ENCODE results near the gene P2RX6.
"Not testable (repeated sequence)": the region's sequence is repeated elsewhere in the genome, so short reads cannot be mapped to it uniquely, and the experiment has no call there.

The P2RX6 gene

DNA sequence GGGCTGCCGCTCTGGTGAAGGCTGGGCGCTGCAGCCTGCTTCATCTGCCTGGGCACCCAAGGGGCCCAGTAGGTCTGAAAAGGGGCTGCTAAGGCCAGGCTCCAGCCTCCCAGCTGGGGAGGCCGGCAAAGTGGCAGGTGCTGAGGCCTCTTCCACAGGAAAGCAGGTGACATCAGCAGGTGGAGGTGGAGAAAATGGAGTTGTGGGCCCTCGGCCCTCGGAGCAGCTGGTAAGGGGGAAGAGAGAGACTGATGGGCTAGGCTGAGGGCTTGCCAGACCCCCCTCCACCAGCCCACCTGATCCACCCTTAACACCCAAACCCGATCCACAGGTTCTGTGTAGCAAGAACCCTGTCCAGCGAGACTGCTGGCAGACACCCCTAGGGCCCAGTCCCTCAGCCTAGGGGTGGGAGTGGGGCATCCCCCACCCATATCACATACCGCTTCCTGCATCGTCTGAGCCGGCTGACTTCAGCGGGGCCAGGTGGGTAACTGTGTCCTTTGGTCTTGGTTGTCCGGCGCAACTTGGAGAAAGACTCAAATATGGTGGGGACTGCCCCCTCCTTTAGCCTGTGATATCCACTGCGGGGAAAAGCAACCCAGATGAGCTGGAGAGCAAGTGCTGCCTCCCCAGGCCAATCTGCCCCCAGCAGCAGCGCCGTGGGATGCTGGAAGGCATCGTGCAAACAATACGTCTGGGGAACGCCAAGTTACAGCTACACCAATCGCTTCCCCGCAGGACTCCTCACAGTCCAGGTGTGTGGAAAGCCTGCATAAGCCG lies 14.6 kb upstream of the P2RX6 start:
- TF ChIP-seq CTCF (IDR thresholded peaks at IDR 0.05; ENCODE audit: insufficient read depth, low read depth, low read length, missing control alignments) = no peak
- peak; percentile 19 for DNase-seq (ENCODE audit: low read depth)
- H3K4me3 ChIP-seq (ENCODE audit: low read length) = peak overlapping the region; percentile 82

DNA sequence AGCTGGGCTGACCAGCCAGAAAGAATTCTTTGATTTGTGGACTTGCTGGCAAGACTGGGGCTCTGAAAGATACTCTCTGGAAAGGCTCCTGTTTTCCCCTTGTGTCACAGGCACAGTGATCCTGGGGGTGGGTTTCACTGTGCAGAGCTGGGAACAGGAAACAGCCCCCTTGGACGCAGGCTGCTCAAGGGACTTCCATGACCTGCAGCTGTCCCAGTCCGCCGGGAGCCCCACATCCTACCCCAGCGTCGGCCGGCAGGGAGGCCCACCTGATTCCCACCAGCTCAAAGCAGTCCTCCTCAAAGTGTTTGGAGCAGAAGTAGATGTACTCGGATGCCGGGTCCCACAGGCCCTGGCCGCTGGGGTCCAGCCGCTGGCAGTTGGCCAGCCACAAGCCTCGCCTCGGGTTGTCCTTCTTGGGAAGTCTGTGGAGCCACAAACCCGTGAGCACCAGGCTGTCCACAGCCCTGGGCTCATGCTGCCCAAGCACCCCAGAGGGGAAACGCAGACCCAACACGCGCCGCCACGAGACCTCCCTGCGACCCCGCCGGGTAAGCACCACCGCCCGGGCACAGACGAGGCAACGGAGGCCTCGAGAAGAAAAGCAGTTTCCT lies 13.9 kb upstream of the P2RX6 start:
- DNase-seq (ENCODE audit: low read depth) = no peak
- peak overlapping the region; percentile 82 for H3K4me3 ChIP-seq (ENCODE audit: low read length)

DNA sequence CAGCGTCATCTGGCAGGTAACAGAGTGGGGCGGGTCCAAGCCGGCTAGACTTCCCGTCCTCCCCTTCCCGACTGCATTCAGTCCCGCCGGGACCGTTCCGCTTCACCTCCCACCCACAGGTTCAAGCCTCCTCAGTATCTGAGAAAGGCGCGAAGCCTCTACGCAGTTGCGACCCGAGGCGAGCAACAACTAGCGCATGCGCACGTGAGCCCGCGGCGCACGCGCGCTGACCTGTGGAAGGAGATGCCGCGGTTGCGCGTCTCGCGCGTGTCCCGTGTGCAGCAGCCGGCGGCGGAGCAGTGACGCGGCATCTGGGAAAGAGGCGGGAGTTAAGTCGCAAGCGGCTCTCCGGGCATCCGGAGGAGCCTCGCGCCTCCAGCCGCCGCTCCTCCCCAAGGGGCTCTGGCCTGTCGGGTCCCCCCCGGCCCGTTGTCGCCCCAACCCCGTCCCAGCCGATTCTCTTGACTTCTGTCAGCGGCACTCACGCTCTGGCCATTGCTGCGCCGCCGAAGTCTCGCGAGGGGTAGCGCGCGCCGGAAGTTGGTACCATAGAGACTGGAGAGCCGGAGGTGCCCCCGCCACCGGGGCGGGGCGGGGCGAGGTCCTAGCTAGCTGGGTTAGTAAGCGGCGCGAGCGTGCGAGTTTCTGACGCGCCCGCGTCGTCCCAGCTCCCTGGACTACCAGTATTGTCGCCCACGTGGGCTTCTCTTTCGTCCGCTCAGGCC lies 13.2 kb upstream of the P2RX6 start, which contains the start of gene THAP7:
Gene THAP7 (minus strand): TSS at position 518 of the 725 bp plus-strand sequence. CDS start 207 bp downstream, at position 311.
- DNase-seq (ENCODE audit: low read depth) = peak; percentile 97
- H3K4me3 ChIP-seq (ENCODE audit: low read length) = peak within 1 kb of the TSS; percentile 82
- no peak for TF ChIP-seq CTCF (IDR thresholded peaks at IDR 0.05; ENCODE audit: insufficient read depth, low read depth, low read length, missing control alignments)

More for the DNA sequence above, 13.9 kb upstream of the P2RX6 start:
- no peak for TF ChIP-seq CTCF (IDR thresholded peaks at IDR 0.05; ENCODE audit: insufficient read depth, low read depth, low read length, missing control alignments)

GRCh38 chr22:21003782-21004181 lies 11.2 kb upstream of the P2RX6 start:
- no peak overlapping the region for H3K4me3 ChIP-seq (ENCODE audit: low read length)
- TF ChIP-seq CTCF (IDR thresholded peaks at IDR 0.05; ENCODE audit: insufficient read depth, low read depth, low read length, missing control alignments) = no peak
- no peak for DNase-seq (ENCODE audit: low read depth)

- H3K4me3 ChIP-seq (ENCODE audit: low read length); DNase-seq (ENCODE audit: low read depth): not testable (repeated sequence)
Measured at GRCh38 chr22:21009208-21009607, 5.8 kb upstream of the P2RX6 start.

- no peak for TF ChIP-seq CTCF (IDR thresholded peaks at IDR 0.05; ENCODE audit: insufficient read depth, low read depth, low read length, missing control alignments)
- DNase-seq (ENCODE audit: low read depth) = peak; percentile 82
- no peak overlapping the region for H3K4me3 ChIP-seq (ENCODE audit: low read length)
Measured at GRCh38 chr22:21009638-21010425, 5.1 kb upstream of the P2RX6 start.

All from epithelial cell of esophagus (primary cell).